Measurements from ENCODE around the gene ZNF761.

The ZNF761 gene

GRCh38 chr19:53461866-53462265 is 30.1 kb downstream of the ZNF761 start:
- no peak for TF ChIP-seq GATA3 (IDR thresholded peaks at IDR 0.05; ENCODE audit: low read depth, low read length)
- no peak for TF ChIP-seq GATA2 (IDR thresholded peaks at IDR 0.05; ENCODE audit: low read depth, low read length)

GRCh38 chr19:53462861-53463260 is 31.1 kb downstream of the ZNF761 start:
- no peak for TF ChIP-seq GATA2 (IDR thresholded peaks at IDR 0.05; ENCODE audit: low read depth, low read length)
- no peak for TF ChIP-seq GATA3 (IDR thresholded peaks at IDR 0.05; ENCODE audit: low read depth, low read length)

GRCh38 chr19:53463263-53463662 is 31.5 kb downstream of the ZNF761 start:
- TF ChIP-seq GATA3 (IDR thresholded peaks at IDR 0.05; ENCODE audit: low read depth, low read length) (no peak), GATA2 (IDR thresholded peaks at IDR 0.05; ENCODE audit: low read depth, low read length) (no peak)

- no peak for TF ChIP-seq GATA2 (IDR thresholded peaks at IDR 0.05; ENCODE audit: low read depth, low read length)
- TF ChIP-seq GATA3 (IDR thresholded peaks at IDR 0.05; ENCODE audit: low read depth, low read length) = no peak
Observed at GRCh38 chr19:53466726-53467484, 35.1 kb downstream of the ZNF761 start.

GRCh38 chr19:53467485-53468262 is 35.9 kb downstream of the ZNF761 start, which contains the start of gene ZNF813:
Gene ZNF813, plus strand, starts transcription at chr19:53467733. Its CDS starts 16,090 bp downstream, at chr19:53483823.
- TF ChIP-seq GATA2 (IDR thresholded peaks at IDR 0.05; ENCODE audit: low read depth, low read length) = no peak

- TF ChIP-seq GATA2 (IDR thresholded peaks at IDR 0.05; ENCODE audit: low read depth, low read length) = no peak
- TF ChIP-seq GATA3 (IDR thresholded peaks at IDR 0.05; ENCODE audit: low read depth, low read length) = no peak
Observed at GRCh38 chr19:53471916-53472315, 40.1 kb downstream of the ZNF761 start.

GRCh38 chr19:53485046-53486004 is 53.5 kb downstream of the ZNF761 start:
- TF ChIP-seq GATA2 (IDR thresholded peaks at IDR 0.05; ENCODE audit: low read depth, low read length) (no peak), GATA3 (IDR thresholded peaks at IDR 0.05; ENCODE audit: low read depth, low read length) (no peak)

- TF ChIP-seq GATA2 (IDR thresholded peaks at IDR 0.05; ENCODE audit: low read depth, low read length) = no peak
- TF ChIP-seq GATA3 (IDR thresholded peaks at IDR 0.05; ENCODE audit: low read depth, low read length) = no peak
Observed at GRCh38 chr19:53492153-53492552, 60.4 kb downstream of the ZNF761 start.

GRCh38 chr19:53504885-53505284 is 73.1 kb downstream of the ZNF761 start:
- TF ChIP-seq GATA3 (IDR thresholded peaks at IDR 0.05; ENCODE audit: low read depth, low read length) = no peak
- no peak for TF ChIP-seq GATA2 (IDR thresholded peaks at IDR 0.05; ENCODE audit: low read depth, low read length)

- no peak for TF ChIP-seq GATA2 (IDR thresholded peaks at IDR 0.05; ENCODE audit: low read depth, low read length)
Observed at GRCh38 chr19:53506728-53507127, 74.9 kb downstream of the ZNF761 start.

Measured in SH-SY5Y (cell line).